GM18502 (cell line): ENCODE results near the gene SPRYD3.

Experiments
- ATAC-seq: cut with Tn5 transposase; IDR thresholded peaks from one replicate; pipeline ENCODE4 v1.9.1; 2021; ENCODE audit warnings: mild to moderate bottlenecking; ENCODE audit not compliant: unreplicated experiment, poor library complexity

Gene SPRYD3

GRCh38 chr12:53086361-53086760 is 7.2 kb upstream of the SPRYD3 start:
- no peak for ATAC-seq

DNA sequence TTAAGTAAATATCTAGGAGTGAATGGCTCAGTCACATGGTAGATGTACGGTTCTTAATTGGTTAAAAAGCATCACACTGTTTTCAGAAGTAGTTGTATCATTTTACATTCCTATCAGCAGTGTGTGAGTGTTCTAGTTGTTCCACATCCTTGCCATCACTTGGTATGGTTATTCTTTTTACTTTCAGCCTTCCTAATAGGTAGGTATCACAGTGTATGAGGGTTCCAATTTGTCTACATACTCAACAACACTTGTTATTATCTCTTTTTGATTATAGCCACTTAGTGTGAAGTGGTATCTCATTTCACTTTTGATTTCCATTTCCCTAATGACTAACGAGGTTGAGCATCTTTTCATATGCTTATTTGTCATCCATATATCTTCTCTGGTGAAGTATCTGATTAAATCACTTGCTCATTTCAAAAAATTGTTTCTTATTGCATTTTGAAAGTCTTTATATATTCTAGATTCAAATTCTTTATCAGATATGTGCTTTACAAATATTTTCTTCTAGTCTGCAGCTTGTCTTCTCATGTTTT is 3.5 kb upstream of the SPRYD3 start:
- no peak for ATAC-seq

DNA sequence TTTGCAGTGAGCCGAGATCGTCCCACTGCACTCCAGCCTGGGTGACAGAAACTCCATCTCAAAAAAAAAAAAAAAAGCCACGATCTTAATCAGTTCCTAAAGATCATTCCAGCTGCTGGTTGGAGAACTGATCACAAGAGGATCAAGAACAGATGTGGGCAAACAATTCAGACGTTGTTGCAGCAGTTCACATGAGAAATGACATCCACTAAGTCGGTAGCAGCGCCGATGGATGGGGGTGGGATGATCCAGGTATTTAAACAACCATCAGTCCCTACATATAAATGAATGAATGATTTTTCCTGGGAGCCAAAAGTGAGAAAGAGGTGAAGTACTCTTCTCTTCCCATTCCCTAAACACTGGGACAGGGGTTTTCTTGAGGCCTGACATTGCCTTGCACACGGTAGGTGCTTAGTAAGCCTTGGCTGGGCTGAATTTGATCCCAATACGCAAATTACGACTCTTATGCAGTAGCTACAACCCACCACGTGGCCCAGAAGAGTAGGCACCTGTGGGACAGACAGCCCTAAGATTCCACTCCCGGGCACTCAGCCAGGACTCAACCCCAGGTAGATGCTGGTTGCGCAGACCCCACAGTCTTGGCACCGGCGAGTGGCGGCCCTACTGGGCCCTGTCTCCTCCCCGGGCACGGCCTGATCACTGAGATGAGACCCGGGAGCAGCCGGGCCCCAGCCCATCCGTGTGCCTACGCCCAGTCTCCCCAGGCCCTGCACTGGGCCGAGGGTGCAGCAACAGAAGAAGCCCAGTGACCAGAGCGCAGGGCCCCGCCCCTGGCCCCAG is 565 bp downstream of the SPRYD3 start:
- ATAC-seq = peak; percentile 25

DNA sequence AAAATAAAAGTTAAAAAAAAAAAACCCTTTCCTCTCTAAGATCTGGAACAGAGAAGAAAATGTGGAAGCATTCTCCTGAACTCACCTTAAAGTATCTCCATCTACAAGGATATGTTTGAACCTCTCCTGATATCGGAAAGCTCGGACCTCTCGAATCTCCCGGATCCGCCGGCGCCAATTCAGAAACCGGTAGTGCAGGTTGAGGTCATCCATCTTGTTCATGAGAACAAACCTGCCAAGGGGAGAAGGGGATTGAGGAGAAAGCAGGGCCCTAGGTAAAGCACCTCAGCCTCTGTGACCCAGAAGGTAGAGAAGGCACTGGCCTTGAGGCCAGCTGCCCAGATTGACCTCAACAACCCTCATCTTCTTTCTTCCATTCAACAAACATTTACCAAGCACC is 2.2 kb downstream of the SPRYD3 start:
- ATAC-seq = no peak

DNA sequence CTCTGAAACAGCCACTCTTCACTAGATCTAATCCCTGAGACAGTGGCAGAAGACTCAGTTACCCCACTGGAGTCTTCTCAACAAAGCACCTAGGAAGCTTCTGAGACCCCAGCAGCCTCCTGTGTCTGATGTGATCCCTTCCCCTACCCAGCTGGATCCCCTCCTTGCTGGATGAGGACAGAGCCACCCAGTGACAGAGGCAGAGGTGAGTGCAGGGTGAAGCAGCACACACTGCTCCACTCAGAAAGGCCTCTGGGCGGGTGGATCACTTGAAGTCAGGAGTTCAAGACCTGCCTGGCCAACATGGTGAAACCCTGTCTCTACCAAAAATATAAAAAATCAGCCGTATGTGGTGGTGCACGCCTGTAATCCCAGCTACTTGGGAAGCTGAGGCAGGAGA is 2.7 kb downstream of the SPRYD3 start:
- ATAC-seq = no peak

- ATAC-seq = no peak
These were observed 4.2 kb downstream of the SPRYD3 start for GRCh38 chr12:53074999-53075370.

- ATAC-seq = no peak
These were observed 4.7 kb downstream of the SPRYD3 start for GRCh38 chr12:53074283-53074998.

GRCh38 chr12:53073881-53074280 is 5.3 kb downstream of the SPRYD3 start:
- ATAC-seq = no peak

DNA sequence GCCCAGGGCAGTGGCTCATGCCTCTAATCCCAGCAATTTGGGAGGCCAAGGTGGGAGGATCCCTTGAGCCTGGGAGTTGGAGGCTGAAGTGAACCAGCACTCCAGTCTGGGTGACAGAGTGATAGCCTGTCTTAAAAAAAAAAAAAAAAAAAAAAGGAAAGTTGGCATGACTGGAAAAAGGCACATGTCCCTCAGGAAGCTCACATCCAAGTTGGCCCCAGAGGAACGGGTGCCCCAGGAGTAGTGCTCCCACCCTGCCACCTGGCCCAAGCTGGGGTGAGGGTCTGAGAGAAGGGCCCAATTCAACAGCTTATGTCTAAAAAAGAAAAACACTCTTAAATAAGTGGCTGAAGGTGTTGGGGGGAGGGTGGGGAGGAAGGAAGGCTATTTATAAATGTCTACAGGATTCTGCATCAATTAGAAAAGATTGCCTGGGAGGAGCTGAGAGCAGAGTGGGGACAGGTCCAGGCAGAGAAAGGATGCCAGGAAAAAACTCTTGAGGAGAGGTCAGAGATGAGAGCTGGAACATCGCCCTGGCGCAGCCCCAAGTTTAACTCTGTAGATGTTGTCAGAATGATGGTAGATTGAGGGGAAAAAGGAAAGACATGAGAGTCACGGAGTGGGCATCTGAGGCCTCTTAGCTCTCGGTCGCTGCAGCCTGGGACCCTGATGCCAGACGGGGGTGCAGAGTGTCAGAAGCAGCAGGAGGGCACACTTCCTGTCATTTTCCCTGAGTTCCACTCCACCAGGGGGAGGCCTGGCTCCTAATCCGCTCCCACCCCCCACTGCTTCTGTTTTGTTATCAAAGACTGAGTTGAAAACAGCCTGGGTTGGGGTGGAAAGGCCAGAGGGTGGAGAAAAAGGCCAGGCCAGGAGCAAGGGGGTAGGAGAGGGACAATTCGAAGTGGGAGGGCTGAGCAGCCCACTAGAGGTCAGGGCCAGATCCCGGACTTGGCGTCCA is 7.3 kb downstream of the SPRYD3 start:
- ATAC-seq = no peak

DNA sequence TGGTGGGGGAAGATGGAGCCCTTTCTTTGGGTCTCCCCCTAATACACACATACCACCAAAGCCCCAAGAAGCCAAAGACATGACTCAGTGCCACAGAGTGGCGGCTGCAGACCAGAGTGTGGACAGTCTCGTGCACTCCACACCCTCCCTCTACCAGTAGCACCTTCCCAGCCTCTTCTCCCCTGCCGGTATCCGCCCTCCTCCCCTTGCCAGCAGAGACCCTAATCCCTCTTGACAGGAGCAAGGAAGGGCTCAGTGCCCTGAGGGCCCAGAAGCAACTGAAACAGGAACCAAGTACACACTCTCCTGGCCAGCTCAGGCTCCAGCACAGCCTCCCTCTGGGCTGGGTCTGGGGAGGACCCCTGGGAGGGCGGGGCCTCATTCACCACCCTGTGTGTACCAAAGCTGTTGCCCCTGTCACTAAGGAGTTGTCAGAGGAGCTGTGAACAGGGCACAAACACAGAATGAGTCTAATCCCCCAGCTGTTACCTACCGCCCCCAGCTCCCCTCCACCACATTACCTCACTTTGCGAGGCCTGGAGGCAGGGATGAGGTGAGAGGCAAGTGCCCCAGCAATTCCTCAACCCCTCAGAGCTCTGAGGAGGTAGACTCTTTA is 8.2 kb downstream of the SPRYD3 start:
- no peak for ATAC-seq

GRCh38 chr12:53069621-53070410 is 9.4 kb downstream of the SPRYD3 start:
- ATAC-seq = no peak

DNA sequence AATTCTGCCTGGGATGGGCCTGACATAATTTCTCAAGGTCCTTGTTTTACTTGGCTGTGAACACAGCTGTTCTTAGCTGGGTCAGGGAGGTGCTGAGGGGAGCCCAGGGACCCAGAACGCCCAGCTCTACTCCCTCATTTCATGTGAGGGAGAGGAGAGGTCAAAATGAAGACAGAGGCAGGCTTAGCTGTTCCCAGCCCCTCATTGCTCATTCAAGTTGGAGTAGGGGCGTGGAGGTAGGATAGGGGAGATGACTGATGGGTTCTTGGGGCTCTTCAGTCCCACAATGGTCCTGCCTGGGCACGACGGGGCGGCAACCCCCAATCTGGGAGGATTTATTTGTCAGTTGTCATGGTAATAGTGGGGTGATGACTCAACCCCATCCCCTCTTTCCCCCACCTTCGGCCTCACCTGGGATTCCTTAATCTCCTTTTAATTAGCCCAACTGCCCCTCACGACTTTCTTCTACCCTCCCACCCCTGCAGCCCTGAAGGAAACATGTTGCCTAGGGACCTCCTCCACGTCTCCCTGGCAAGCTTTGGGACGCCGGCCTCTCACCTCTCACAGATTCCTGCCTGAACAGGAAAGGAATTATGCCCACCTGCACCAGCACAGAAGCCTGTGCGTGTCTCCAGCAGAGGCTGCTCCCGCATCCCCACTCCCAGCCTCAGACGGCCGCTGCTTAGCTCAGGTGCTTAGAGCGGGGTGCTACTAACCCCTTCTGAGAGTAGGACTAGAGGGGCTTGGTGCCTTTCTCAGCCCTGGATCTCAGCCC is 10.2 kb downstream of the SPRYD3 start:
- no peak for ATAC-seq

DNA sequence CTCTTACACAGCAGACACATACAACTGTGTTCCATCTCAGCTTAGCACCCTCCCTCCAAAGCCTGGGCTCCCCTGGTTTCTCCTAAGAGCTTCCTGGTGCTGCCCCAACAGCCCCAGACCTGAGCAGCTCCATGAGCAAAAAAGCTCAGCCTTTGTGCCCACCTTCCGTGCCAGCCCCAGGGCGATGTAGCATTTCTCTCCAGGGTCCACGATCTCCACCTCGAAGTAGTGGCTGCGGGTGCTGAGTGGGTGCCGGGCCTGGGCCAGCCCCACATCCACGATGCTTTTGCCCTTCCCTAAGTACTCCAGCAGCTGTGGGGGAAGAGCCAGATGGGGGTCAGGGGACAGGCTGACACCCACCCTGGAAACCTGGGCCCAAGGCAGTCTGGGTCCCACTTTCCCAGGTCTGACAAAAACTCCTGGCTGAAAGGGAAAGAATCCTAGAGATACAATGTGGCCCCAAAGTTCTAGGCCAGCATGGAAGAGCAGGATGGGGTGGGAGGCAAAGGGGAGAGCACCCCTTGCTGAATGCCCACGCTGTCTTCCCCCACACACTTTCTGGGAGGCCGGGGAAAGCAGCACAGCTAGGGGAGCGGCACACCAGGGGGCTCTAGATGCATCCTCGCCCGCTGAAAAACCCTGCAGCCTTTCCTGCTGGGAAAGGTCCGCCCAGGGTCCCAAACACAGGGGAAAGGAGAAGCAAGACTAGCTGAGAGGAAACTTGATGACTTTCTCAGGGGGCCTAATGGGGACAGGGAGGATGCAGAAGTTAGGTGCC is 11.0 kb downstream of the SPRYD3 start:
- no peak for ATAC-seq

DNA sequence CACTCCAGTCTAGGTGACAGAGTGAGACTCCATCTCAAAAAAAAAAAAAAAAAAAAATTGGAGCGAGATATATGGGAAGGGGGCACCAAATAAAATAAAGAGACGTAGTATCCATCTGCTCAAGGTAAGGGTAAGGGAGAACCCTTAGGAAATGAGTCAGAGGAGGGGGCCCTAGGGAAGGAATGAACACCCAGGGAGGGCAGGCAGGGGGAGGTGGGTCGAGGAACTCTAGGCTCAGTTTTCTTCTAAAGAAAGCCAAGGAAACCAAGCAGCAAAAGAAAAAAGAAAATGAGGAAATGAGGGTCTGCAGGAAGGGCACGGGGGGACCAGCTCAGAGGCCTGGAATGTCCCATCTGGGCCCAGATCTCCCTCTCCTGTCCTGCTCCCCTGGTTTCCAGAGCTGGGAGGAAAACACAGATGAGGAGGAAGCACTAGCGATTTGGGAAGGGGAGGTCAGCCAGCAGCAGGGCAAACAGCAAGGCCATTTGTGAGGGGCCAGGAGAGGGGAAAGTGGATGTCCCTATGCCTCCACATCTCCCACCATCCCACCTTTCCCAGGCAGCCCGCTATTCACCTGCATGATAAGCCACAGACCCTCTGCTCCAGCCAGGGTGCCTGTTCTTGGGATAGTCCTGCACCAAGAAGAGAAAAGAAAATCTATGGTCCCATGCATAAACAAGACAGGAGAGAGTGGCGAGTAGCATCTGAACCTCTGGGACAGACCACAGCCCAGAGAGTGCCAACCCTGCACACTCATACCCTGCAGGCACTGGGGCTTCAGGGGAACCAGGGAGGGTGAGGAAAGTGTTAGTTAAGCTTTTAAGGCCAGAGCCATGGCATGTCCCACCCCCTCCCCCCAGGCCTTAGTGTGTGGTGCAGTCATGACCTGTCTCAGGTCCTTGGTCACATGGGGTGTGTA is 11.9 kb downstream of the SPRYD3 start:
- no peak for ATAC-seq

- ATAC-seq = no peak
These were observed 12.9 kb downstream of the SPRYD3 start for GRCh38 chr12:53065975-53066931.

GRCh38 chr12:53065470-53065869 is 13.7 kb downstream of the SPRYD3 start:
- ATAC-seq = no peak
